HEK293 (cell line): ENCODE results near the gene CRB3.

ENCODE experiments used
- PRDM6 ChIP-seq: fragments of 450-650 bp; formaldehyde crosslinking; IDR thresholded peaks from 2 replicates; pipeline ENCODE4 v1.5.1; 2017; ENCODE audit warnings: missing biosample characterization, missing genetic modification characterization
- ZNF223 ChIP-seq: fragments of 450-650 bp; formaldehyde crosslinking; IDR thresholded peaks from 2 replicates; pipeline ENCODE4 v1.5.1; 2016; ENCODE audit warnings: missing biosample characterization, missing genetic modification characterization
- ZNF513 ChIP-seq: fragments of 450-650 bp; IDR thresholded peaks from 2 replicates; pipeline ENCODE4 v1.5.1; 2018; ENCODE audit warnings: missing biosample characterization, missing genetic modification characterization
- ZNF664 ChIP-seq: fragments of 450-650 bp; formaldehyde crosslinking; IDR thresholded peaks from 2 replicates; pipeline ENCODE4 v1.5.1; 2016; ENCODE audit warnings: missing biosample characterization, missing genetic modification characterization
- ZSCAN16 ChIP-seq: fragments of 450-650 bp; formaldehyde crosslinking; IDR thresholded peaks from 2 replicates; pipeline ENCODE4 v1.5.1; 2016; ENCODE audit warnings: missing biosample characterization, missing genetic modification characterization
- TF ChIP-seq, protein P1 (sequence below): fragments of 450-650 bp; formaldehyde crosslinking; IDR thresholded peaks from 2 replicates; pipeline ENCODE4 v1.5.1; 2016; ENCODE audit warnings: missing biosample characterization, missing genetic modification characterization

GRCh38 chr19:6433165-6433564, 30.9 kb upstream of the CRB3 start:
- TF ChIP-seq ZNF513 (tag by site-specific recombination) (no peak), ZSCAN16 (tag by site-specific recombination) (no peak), ZNF223 (no peak), ZNF664 (tag by site-specific recombination) (no peak), PRDM6 (tag by site-specific recombination) (no peak)
- TF ChIP-seq, protein P1, sequence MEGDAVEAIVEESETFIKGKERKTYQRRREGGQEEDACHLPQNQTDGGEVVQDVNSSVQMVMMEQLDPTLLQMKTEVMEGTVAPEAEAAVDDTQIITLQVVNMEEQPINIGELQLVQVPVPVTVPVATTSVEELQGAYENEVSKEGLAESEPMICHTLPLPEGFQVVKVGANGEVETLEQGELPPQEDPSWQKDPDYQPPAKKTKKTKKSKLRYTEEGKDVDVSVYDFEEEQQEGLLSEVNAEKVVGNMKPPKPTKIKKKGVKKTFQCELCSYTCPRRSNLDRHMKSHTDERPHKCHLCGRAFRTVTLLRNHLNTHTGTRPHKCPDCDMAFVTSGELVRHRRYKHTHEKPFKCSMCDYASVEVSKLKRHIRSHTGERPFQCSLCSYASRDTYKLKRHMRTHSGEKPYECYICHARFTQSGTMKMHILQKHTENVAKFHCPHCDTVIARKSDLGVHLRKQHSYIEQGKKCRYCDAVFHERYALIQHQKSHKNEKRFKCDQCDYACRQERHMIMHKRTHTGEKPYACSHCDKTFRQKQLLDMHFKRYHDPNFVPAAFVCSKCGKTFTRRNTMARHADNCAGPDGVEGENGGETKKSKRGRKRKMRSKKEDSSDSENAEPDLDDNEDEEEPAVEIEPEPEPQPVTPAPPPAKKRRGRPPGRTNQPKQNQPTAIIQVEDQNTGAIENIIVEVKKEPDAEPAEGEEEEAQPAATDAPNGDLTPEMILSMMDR (tag by site-specific recombination), result no peak
